Progenitor cell of endocrine pancreas (in vitro differentiated cells): ENCODE measurements around the gene RBFOX2. TPM values are rescaled to one million over a fixed set of nuclear protein-coding genes. Genes with fewer than 3 reads are reported as not detected.

Experiments used
- DNase-seq: peaks from one replicate; pipeline ENCODE4 v3.0.0; 2021; ENCODE audit warnings: low spot score; ENCODE audit not compliant: unreplicated experiment
- H3K27ac Mint-ChIP-seq: 2 replicates; pipeline ENCODE4 v1.8.0; 2021; ENCODE audit warnings: mild to moderate bottlenecking, moderate library complexity, mixed read lengths
- H3K27me3 Mint-ChIP-seq: 2 replicates; pipeline ENCODE4 v1.8.0; 2021; ENCODE audit warnings: mixed read lengths
- H3K36me3 Mint-ChIP-seq: 2 replicates; pipeline ENCODE4 v1.8.0; 2022; ENCODE audit warnings: mixed read lengths; ENCODE audit not compliant: insufficient read depth
- H3K4me1 Mint-ChIP-seq: 2 replicates; pipeline ENCODE4 v1.8.0; 2021; ENCODE audit warnings: low read depth, mixed read lengths
- H3K4me3 Mint-ChIP-seq: 2 replicates; pipeline ENCODE4 v1.8.0; 2021; ENCODE audit warnings: low read depth, mild to moderate bottlenecking, moderate library complexity, mixed read lengths
- H3K9me3 Mint-ChIP-seq: 2 replicates; pipeline ENCODE4 v1.8.0; 2021; ENCODE audit warnings: low read depth, mixed read lengths
- total RNA-seq: library from RNA; stranded (reverse); gene quantifications from 2 replicates; pipeline ENCODE4 v1.2.1, GENCODE V29; 2021
- TF ChIP-seq, protein P1 (sequence below): fragments of 200-600 bp; sonication (generic); IDR thresholded peaks from one replicate; pipeline ENCODE4 v1.5.0; 2021; ENCODE audit warnings: antibody characterized with exemption, mild to moderate bottlenecking; ENCODE audit not compliant: unreplicated experiment

Gene RBFOX2
- total RNA-seq, 1 donor from 2014 or later, result 140 TPM

GRCh38 chr22:35746946-35747703 lies 281.5 kb downstream of the RBFOX2 start:
- peaks cover 12% of the 10 kb centered on the region for H3K36me3 Mint-ChIP-seq
- peaks cover 3% of the 10 kb centered on the region for H3K4me1 Mint-ChIP-seq
- no peak for DNase-seq
- H3K27me3 Mint-ChIP-seq, result no peaks in the 10 kb centered on the region
- TF ChIP-seq, protein P1, sequence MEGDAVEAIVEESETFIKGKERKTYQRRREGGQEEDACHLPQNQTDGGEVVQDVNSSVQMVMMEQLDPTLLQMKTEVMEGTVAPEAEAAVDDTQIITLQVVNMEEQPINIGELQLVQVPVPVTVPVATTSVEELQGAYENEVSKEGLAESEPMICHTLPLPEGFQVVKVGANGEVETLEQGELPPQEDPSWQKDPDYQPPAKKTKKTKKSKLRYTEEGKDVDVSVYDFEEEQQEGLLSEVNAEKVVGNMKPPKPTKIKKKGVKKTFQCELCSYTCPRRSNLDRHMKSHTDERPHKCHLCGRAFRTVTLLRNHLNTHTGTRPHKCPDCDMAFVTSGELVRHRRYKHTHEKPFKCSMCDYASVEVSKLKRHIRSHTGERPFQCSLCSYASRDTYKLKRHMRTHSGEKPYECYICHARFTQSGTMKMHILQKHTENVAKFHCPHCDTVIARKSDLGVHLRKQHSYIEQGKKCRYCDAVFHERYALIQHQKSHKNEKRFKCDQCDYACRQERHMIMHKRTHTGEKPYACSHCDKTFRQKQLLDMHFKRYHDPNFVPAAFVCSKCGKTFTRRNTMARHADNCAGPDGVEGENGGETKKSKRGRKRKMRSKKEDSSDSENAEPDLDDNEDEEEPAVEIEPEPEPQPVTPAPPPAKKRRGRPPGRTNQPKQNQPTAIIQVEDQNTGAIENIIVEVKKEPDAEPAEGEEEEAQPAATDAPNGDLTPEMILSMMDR, result no peak
- H3K4me3 Mint-ChIP-seq, result no peak overlapping the region
- H3K9me3 Mint-ChIP-seq, result no peaks in the 10 kb centered on the region
- no peak overlapping the region for H3K27ac Mint-ChIP-seq

DNA sequence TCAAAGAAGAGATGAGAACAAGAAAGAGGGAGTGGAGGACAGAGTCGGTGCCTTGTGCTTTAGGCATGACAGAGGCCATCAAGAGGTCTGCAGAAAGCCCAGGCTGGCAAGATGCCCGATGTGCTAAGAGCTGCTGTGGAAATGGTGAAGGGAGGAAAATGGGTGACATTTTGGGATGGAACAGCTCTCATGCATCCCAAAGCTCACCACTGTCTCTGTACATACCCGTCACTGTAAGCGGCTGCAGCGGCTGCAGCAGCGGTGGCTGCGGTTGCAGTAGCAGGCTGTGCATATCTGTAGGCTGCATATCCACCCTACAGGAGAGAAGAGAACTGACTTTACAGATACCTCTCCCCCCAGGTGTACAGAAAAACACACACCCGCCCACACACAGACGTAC lies 282.4 kb downstream of the RBFOX2 start:
- peaks cover 12% of the 10 kb centered on the region for H3K36me3 Mint-ChIP-seq
- no peak for DNase-seq
- TF ChIP-seq, protein P1, result no peak
- no peaks in the 10 kb centered on the region for H3K27me3 Mint-ChIP-seq
- no peak overlapping the region for H3K27ac Mint-ChIP-seq
- no peak overlapping the region for H3K4me3 Mint-ChIP-seq
- peaks cover 3% of the 10 kb centered on the region for H3K4me1 Mint-ChIP-seq
- H3K9me3 Mint-ChIP-seq, result no peaks in the 10 kb centered on the region

DNA sequence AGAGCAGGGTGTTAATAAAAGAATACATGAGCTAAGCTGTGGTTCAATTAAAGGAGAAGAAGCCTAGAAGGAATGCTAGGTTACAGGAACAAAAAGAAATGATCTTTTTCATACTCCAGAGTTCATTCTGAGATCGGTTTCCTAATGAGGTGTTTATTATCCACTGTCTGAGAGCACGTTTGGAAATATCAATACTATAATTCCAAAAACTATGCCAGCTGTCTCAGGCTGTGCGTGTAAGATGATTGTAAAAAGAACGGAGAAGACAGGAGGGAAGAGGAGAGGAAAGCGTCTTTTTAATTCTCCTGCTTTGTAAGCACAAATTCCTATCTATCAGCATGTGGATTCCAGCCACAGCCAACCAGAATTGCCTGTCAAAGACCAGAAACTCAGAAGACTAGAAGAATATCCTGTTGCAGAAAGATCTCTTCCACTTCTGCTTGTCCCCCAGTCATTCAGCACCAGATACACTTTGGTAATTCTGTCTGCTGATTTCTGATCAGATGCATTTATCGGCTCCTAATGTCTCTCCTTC lies 285.2 kb downstream of the RBFOX2 start:
- H3K27me3 Mint-ChIP-seq, result no peaks in the 10 kb centered on the region
- no peak overlapping the region for H3K4me3 Mint-ChIP-seq

GRCh38 chr22:35742342-35743100 lies 286.1 kb downstream of the RBFOX2 start:
- Mint-ChIP-seq H3K4me3 (no peak overlapping the region), H3K36me3 (peaks cover 23% of the 10 kb centered on the region), H3K27me3 (no peaks in the 10 kb centered on the region), H3K4me1 (peaks cover 3% of the 10 kb centered on the region), H3K27ac (peak overlapping the region; percentile 55), H3K9me3 (no peaks in the 10 kb centered on the region)
- no peak for DNase-seq
- TF ChIP-seq, protein P1, result no peak

More for the DNA sequence above, 285.2 kb downstream of the RBFOX2 start:
- TF ChIP-seq, protein P1, result no peak
- Mint-ChIP-seq H3K9me3 (no peaks in the 10 kb centered on the region), H3K27ac (no peak overlapping the region), H3K4me1 (peaks cover 3% of the 10 kb centered on the region), H3K36me3 (peaks cover 16% of the 10 kb centered on the region)
- no peak for DNase-seq

DNA sequence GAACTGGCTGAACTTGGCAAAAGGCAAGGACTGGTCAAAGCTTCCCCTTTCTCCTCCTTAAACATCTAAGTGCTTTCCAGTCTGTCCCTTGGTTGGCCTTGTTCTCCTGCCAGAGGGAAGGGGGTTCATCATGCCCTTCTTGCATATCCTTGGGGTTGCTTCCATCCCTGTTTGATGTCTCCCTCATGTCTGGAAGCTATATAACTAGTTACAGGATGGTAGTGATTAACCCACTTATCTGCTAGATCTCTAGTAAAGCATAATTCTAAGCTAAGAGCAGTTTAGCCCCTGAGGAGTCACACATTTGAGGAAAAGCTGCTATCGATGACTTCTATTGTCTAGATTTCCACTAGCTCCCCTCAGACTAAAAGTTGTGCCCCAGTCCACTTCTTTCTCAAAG lies 288.0 kb downstream of the RBFOX2 start:
- no peak for DNase-seq
- Mint-ChIP-seq H3K36me3 (peaks cover 27% of the 10 kb centered on the region), H3K4me3 (no peak overlapping the region), H3K4me1 (no peaks in the 10 kb centered on the region), H3K9me3 (no peaks in the 10 kb centered on the region), H3K27me3 (no peaks in the 10 kb centered on the region), H3K27ac (no peak overlapping the region)
- TF ChIP-seq, protein P1, result no peak
